ENCODE results near the gene DGCR2.

DNA sequence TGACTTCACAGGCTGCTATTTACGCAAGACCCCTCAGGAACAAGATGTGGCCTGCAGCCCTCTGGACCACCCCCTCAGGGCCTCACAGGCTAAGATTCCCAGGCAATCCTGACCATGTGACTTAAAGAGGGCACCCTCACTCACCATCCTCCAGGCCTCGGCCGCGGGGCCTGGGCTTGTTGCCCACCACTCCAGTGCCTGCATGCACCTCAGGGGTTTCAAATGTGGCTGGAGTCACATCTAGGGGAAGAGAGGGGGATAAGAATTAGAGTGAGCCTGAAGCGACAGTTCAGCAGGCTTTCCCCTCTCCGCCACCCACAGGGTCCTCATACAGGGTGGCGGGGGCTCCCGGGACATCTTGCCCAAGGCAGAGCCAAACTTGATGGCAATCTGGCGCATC is 20.2 kb upstream of the DGCR2 start:
- TF ChIP-seq, protein P1, sequence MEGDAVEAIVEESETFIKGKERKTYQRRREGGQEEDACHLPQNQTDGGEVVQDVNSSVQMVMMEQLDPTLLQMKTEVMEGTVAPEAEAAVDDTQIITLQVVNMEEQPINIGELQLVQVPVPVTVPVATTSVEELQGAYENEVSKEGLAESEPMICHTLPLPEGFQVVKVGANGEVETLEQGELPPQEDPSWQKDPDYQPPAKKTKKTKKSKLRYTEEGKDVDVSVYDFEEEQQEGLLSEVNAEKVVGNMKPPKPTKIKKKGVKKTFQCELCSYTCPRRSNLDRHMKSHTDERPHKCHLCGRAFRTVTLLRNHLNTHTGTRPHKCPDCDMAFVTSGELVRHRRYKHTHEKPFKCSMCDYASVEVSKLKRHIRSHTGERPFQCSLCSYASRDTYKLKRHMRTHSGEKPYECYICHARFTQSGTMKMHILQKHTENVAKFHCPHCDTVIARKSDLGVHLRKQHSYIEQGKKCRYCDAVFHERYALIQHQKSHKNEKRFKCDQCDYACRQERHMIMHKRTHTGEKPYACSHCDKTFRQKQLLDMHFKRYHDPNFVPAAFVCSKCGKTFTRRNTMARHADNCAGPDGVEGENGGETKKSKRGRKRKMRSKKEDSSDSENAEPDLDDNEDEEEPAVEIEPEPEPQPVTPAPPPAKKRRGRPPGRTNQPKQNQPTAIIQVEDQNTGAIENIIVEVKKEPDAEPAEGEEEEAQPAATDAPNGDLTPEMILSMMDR (IDR thresholded peaks at IDR 0.05), result no peak
- no peak for TF ChIP-seq POLR2A (IDR thresholded peaks at IDR 0.05)

Data from heart left ventricle (tissue), 13 donors.